Sigmoid colon (tissue), 7 donors: ENCODE results near the gene SHH. TPM values are rescaled to one million over a fixed set of nuclear protein-coding genes. Genes with fewer than 3 reads are reported as not detected.

Experiments
- DNase-seq: peaks from one replicate; pipeline ENCODE4 v3.0.0-alpha.2; 2019
- H3K27ac ChIP-seq, 4 donors: fragments of 200-600 bp; sonication (generic); one replicate each; pipeline ENCODE4 v1.5.1; 2016 to 2019; ENCODE audit warnings: mild to moderate bottlenecking in 1 of 4
- H3K27me3 ChIP-seq, 3 donors: fragments of 200-600 bp; sonication (generic); one replicate each; pipeline ENCODE4 v1.5.1; 2019; ENCODE audit warnings: mild to moderate bottlenecking in 1 of 3
- H3K36me3 ChIP-seq, 4 donors: fragments of 200-600 bp; sonication (generic); one replicate each; pipeline ENCODE4 v1.5.1; 2016 to 2019
- H3K4me1 ChIP-seq, 4 donors: fragments of 200-600 bp; sonication (generic); one replicate each; pipeline ENCODE4 v1.5.1; 2017 to 2019
- H3K4me3 ChIP-seq, 4 donors: fragments of 200-600 bp; sonication (generic); one replicate each; pipeline ENCODE4 v1.5.1; 2017 to 2019; ENCODE audit warnings: mild to moderate bottlenecking in 2 of 4, moderate library complexity in 1 of 4
- H3K9me3 ChIP-seq, 4 donors: fragments of 200-600 bp in 3 of 4; sonication (generic) in 3 of 4; one replicate each; pipeline versions ENCODE4 v1.5.1 to v1.6.1; 2013 to 2019
- EP300 ChIP-seq, 4 donors: sonication (generic); formaldehyde crosslinking; IDR thresholded peaks; one replicate each; pipeline ENCODE4 v1.6.1; 2017; ENCODE audit warnings: antibody characterized with exemption in 4 of 4
- POLR2A ChIP-seq, 2 donors: fragments of 450-650 bp; IDR thresholded peaks; one replicate each; pipeline ENCODE4 v1.6.1; 2016; ENCODE audit warnings: antibody characterized with exemption in 2 of 2, mild to moderate bottlenecking in 2 of 2, moderate library complexity in 2 of 2
- POLR2AphosphoS5 ChIP-seq, 4 donors: sonication (generic); formaldehyde crosslinking; IDR thresholded peaks; one replicate each; pipeline ENCODE4 v1.6.1; 2017; ENCODE audit warnings: antibody characterized with exemption in 4 of 4
- WGBS, 2 donors: extraction: QIAGEN DNeasy Blood & Tissue Kit; methylation state at CpG; one replicate each; pipeline ENCODE4 v1.1.7; 2013; 5-methylcytosine and 5-hydroxymethylcytosine counted together
- intact Hi-C: fragments of 100-400 bp; cut with DNase I; formaldehyde crosslinking; loops from one replicate; pipeline ENCODE4 v1.15.1; 2023
- polyA plus RNA-seq, 3 donors: library from polyadenylated mRNA; stranded (reverse); fragments of 200-250 nt; gene quantifications; one replicate each; pipeline ENCODE4 v1.2.3, GENCODE V29; 2013
- total RNA-seq, 4 donors: library from RNA; depleted of rRNA; stranded (reverse); fragments of >200 nt; gene quantifications; one replicate each; pipeline ENCODE4 v1.1.0, GENCODE V29; 2016
- TF ChIP-seq, protein P1 (sequence below), 4 experiments: fragments of 450-650 bp in 3 of 4; fragments of 200-600 bp in 1 of 4; IDR thresholded peaks; one replicate each; pipeline ENCODE4 v1.5.1; 2016 to 2019; ENCODE audit warnings: antibody characterized with exemption in 4 of 4, mild to moderate bottlenecking in 3 of 4, moderate library complexity in 2 of 4
- donor health status: healthy with polysubstance abuse.
- donor health status: Bipolar disorder and iron deficiency.
- donor health status: healthy.

Gene SHH
- total and polyA plus RNA-seq, 7 donors: 0.46 to 1.8 (median 0.60) TPM; not detected in 4

DNA sequence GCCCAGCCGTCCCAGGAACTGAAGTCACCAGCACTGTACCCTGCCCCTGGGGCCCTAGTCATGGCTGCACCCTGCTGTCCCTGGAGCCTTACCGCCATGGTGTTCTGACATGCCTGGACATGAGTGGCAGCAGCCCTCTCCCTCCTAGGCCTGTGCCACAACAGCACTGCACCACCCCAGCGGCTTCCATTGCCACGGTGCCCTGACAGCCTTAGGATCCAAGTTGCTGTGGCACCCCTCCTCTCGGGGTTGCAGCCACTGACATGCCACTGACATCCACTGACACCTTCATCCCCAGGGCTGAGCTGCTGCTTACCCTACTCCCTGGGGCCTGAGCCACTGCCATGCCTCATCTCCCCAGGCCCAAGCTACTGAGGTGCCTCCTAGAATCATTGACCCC, 39.6 kb upstream of the SHH start:
- WGBS, 2 donors: 88 to 92% methylated on average over 5 of the region's 5 CpGs
- H3K36me3 ChIP-seq: no peaks in the 10 kb centered on the region
- H3K4me1 ChIP-seq: no peaks in the 10 kb centered on the region
- intact Hi-C loops: no loop called here
- H3K27ac ChIP-seq: no peak overlapping the region
- TF ChIP-seq POLR2AphosphoS5 (IDR thresholded peaks at IDR 0.05): no peak
- TF ChIP-seq, protein P1, sequence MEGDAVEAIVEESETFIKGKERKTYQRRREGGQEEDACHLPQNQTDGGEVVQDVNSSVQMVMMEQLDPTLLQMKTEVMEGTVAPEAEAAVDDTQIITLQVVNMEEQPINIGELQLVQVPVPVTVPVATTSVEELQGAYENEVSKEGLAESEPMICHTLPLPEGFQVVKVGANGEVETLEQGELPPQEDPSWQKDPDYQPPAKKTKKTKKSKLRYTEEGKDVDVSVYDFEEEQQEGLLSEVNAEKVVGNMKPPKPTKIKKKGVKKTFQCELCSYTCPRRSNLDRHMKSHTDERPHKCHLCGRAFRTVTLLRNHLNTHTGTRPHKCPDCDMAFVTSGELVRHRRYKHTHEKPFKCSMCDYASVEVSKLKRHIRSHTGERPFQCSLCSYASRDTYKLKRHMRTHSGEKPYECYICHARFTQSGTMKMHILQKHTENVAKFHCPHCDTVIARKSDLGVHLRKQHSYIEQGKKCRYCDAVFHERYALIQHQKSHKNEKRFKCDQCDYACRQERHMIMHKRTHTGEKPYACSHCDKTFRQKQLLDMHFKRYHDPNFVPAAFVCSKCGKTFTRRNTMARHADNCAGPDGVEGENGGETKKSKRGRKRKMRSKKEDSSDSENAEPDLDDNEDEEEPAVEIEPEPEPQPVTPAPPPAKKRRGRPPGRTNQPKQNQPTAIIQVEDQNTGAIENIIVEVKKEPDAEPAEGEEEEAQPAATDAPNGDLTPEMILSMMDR (IDR thresholded peaks at IDR 0.05): no peak
- TF ChIP-seq POLR2A (IDR thresholded peaks at IDR 0.05): no peak
- no peak for TF ChIP-seq EP300 (IDR thresholded peaks at IDR 0.05)
- peak; percentile 30 for DNase-seq
- H3K27me3 ChIP-seq: peaks cover 0 to 7% (median 0%) of the 10 kb centered on the region in 3 donors
- no peaks in the 10 kb centered on the region for H3K9me3 ChIP-seq
- no peak overlapping the region for H3K4me3 ChIP-seq

DNA sequence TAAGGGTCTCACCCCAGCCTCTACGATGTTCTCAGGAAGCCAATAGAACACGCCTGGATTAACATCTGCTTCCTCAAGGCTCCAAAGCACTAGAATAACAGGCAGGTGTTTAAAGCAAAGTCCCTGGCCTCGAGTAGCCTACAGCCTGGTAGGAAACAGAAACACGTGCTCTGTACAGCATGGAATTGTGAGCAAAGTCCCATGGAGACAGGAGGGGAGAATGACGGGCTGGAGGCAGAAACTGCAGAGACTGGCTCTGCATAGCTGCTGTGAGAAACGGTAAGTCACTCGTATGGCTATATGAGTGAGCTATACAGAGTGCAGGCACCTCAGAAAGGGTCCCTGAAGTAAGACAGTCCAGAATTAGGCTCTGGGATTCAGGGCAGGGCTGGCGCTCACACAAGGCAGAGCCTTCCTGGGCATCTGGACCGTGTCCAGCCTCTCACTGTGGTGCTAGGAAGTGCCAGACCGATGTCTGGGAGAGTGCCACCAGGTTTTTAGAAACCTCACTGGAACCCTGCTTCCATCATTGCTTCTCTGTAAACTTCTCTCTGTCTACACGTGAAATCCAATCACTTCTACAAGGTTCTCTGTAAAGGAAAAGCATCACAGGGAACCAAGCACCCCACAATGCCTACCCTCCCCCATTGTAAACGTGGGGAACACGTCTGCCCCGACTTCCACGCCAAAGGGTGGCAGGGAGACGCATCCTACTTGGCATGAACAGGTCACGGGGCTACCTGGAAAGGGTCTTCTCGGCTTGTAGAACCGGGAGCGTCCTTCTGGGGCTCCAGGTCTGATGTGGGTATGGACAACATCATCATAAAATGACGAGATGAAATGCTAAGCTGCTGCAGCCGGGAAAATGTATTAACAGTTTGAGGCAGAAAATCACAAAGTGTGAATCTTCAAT, 38.8 kb upstream of the SHH start:
- TF ChIP-seq POLR2A (IDR thresholded peaks at IDR 0.05): no peak
- TF ChIP-seq POLR2AphosphoS5 (IDR thresholded peaks at IDR 0.05): no peak
- TF ChIP-seq, protein P1 (IDR thresholded peaks at IDR 0.05): no peak
- TF ChIP-seq EP300 (IDR thresholded peaks at IDR 0.05): no peak
- H3K36me3 ChIP-seq: no peaks in the 10 kb centered on the region
- H3K4me3 ChIP-seq: no peak overlapping the region
- H3K27me3 ChIP-seq: peaks cover 0 to 6% (median 0%) of the 10 kb centered on the region in 3 donors
- intact Hi-C loops: no loop called here
- peak; percentile 36 for DNase-seq
- H3K9me3 ChIP-seq: no peaks in the 10 kb centered on the region
- 75% methylated on average over 22 of the region's 22 CpGs for WGBS, 2 donors
- H3K4me1 ChIP-seq: no peaks in the 10 kb centered on the region
- no peak overlapping the region for H3K27ac ChIP-seq

DNA sequence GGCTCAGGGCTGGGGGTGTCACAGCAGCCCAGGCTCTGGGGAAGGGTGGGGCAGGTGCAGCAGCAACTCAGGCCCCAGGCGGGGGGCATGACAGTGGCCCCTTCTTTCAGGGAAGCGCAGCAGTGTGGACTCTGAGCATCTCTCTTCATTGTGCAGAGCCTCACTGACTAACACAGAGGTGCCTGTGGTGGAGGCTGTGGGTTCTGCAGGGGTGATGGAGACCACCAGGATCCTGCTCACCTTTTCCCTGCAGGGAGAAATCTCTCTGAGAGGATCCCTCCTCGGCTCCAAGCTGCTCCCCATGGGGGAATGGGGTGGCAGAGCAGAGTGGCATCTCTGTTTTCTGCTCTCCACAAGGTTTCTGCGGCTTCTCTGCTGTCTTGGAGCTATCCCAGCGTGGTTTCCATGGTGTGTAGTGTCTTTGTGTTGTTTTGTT, 37.8 kb upstream of the SHH start:
- Histone ChIP-seq H3K4me3 (no peak overlapping the region), H3K27me3 (peaks cover 0 to 14% (median 0%) of the 10 kb centered on the region in 3 donors), H3K9me3 (no peaks in the 10 kb centered on the region), H3K4me1 (no peaks in the 10 kb centered on the region), H3K36me3 (no peaks in the 10 kb centered on the region), H3K27ac (no peak overlapping the region)
- 83 to 91% methylated on average over 5 of the region's 5 CpGs for WGBS, 2 donors
- intact Hi-C loops: no loop called here
- peak; percentile 43 for DNase-seq
- TF ChIP-seq EP300 (IDR thresholded peaks at IDR 0.05) (no peak), POLR2AphosphoS5 (IDR thresholded peaks at IDR 0.05) (no peak), POLR2A (IDR thresholded peaks at IDR 0.05) (no peak)
- TF ChIP-seq, protein P1 (IDR thresholded peaks at IDR 0.05): no peak

DNA sequence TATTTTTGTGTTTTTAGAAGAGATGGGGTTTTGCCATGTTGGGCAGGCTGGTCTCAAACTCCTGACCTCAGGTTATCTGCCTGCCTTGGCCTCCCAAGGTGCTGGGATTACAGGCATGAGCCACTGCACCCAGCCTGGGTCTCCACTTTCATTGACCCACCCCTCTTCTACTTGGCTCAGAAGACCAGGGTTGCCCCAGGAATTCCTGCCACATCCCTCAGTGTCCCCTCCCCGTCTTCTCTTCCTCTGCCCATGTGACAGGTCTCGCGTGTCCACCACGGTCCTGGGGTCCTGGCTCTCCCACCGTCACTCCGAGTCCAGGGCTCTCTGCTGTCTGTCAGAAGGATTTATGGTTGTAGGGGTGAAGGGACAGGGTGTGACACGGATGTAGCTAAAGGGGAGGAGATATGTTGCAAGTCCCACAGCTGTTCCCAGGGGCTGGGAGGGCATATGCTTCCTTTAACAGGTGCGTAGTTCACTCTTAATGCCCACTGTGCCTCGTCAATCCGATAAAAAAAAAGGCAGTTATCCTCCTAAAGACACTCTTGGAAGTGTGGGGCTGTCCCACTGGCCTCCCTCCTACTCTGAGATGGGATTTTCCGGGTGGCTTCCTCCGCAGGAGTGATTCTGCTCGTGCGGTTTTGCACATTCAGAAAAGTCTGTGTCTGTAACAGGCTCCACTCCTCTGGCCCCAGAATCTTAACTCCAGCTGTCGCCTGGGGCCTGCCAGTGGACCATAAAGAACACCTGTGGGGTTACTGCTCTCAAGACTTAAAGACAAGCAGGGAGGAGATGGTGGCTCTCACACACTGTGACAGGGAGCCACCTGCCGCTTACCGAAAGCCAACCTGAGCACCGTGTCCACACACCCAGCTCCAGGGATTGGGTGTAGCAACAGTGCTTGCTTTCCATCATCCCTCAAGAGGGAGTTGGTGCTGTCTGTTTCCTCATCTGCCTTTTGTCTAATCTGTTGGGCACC, 36.7 kb upstream of the SHH start:
- 23 to 59% methylated on average over 18 of the region's 18 CpGs for WGBS, 2 donors
- peak; percentile 34 for DNase-seq
- H3K36me3 ChIP-seq: no peaks in the 10 kb centered on the region
- TF ChIP-seq, protein P1 (IDR thresholded peaks at IDR 0.05): no peak
- peaks cover 0 to 20% (median 0%) of the 10 kb centered on the region in 3 donors for H3K27me3 ChIP-seq
- H3K9me3 ChIP-seq: no peaks in the 10 kb centered on the region
- H3K4me1 ChIP-seq: no peaks in the 10 kb centered on the region
- intact Hi-C loops: no loop called here
- H3K4me3 ChIP-seq: no peak overlapping the region
- no peak overlapping the region for H3K27ac ChIP-seq
